SK-N-SH (cell line): Measurements from ENCODE around the gene ATP6V0A1. TPM values are rescaled to one million over a fixed set of nuclear protein-coding genes. Genes with fewer than 3 reads are reported as not detected.

Source experiments
- CTCF ChIA-PET: fragments of 300-600, 350-600 bp; formaldehyde crosslinking; extraction: SDS; loops from one replicate; lab custom pipeline; 2021; lab: Yijun Ruan, JAX
- POLR2A ChIA-PET: fragments of 350-600 bp; sonication (Branson Sonifier 250); formaldehyde crosslinking; extraction: SDS; loops from one replicate; lab custom pipeline; 2020; ENCODE audit warnings: antibody characterized with exemption, inconsistent platforms; lab: Yijun Ruan, JAX
- DNase-seq: peaks from one replicate; pipeline ENCODE4 v3.0.0; 2012
- H2AFZ ChIP-seq: fragments of 200-600 bp; sonication (generic); 2 replicates; pipeline ENCODE4 v1.8.1; 2016; ENCODE audit warnings: antibody characterized with exemption, mild to moderate bottlenecking, low read depth
- H3F3A ChIP-seq: fragments of 200-600 bp; sonication (generic); replicated peaks from 2 replicates; pipeline ENCODE3; 2016; ENCODE audit warnings: antibody characterized with exemption, mild to moderate bottlenecking; ENCODE audit not compliant: insufficient read depth
- H3K27ac ChIP-seq, 2 experiments: fragments of 200-500 bp in 1 of 2; fragments of 200-600 bp in 1 of 2; sonication (Bioruptor generic) in 1 of 2; sonication (generic), shearing (Covaris generic) in 1 of 2; 2 replicates each; pipeline versions ENCODE4 v1.5.1 to v1.6.1; 2014 to 2016; ENCODE audit warnings: low read depth in 2 of 2, inconsistent platforms in 1 of 2, low read length in 1 of 2, mild to moderate bottlenecking in 1 of 2, mixed read lengths in 1 of 2
- H3K27me3 ChIP-seq: fragments of 200-600 bp; sonication (generic), shearing (Covaris generic); 2 replicates; pipeline ENCODE4 v1.6.1; 2016; ENCODE audit warnings: mixed run types; ENCODE audit not compliant: insufficient read depth
- H3K36me3 ChIP-seq, 2 experiments: fragments of 200-500 bp in 1 of 2; fragments of 200-600 bp in 1 of 2; sonication (Bioruptor generic) in 1 of 2; sonication (generic) in 1 of 2; replicated peaks in 1 of 2; 2 replicates each; pipeline versions ENCODE3 to v1.5.1; 2014 to 2016; ENCODE audit warnings: low read length in 1 of 2, mild to moderate bottlenecking in 1 of 2; ENCODE audit not compliant: insufficient read depth in 2 of 2, control insufficient read depth in 1 of 2
- H3K4me1 ChIP-seq, 2 experiments: fragments of 200-500 bp in 1 of 2; fragments of 200-600 bp in 1 of 2; sonication (Bioruptor generic) in 1 of 2; sonication (generic), shearing (Covaris generic) in 1 of 2; 2 replicates each; pipeline versions ENCODE4 v1.5.1 to v1.6.1; 2014 to 2016; ENCODE audit warnings: low read depth in 1 of 2, low read length in 1 of 2, mixed run types in 1 of 2; ENCODE audit not compliant: insufficient read depth in 2 of 2, control insufficient read depth in 1 of 2
- H3K4me2 ChIP-seq: fragments of 200-600 bp; sonication (generic), shearing (Covaris generic); 2 replicates; pipeline ENCODE4 v1.6.1; 2017; ENCODE audit warnings: mixed run types
- H3K4me3 ChIP-seq, 2 experiments: fragments of 200-500 bp in 1 of 2; fragments of 200-600 bp in 1 of 2; sonication (Bioruptor generic) in 1 of 2; sonication (generic), shearing (Covaris generic) in 1 of 2; 2 replicates each; pipeline versions ENCODE4 v1.5.1 to v1.8.1; 2014 to 2016; ENCODE audit warnings: low read depth in 2 of 2, inconsistent platforms in 1 of 2, low read length in 1 of 2, mild to moderate bottlenecking in 1 of 2, mixed read lengths in 1 of 2, moderate library complexity in 1 of 2
- H3K79me2 ChIP-seq: fragments of 200-600 bp; sonication (generic); 2 replicates; pipeline ENCODE4 v1.8.1; 2017; ENCODE audit warnings: mild to moderate bottlenecking; ENCODE audit not compliant: insufficient read depth
- H3K9ac ChIP-seq: fragments of 200-600 bp; sonication (generic); 2 replicates; pipeline ENCODE4 v1.6.1; 2017; ENCODE audit warnings: mixed run types
- H3K9me2 ChIP-seq: fragments of 200-600 bp; sonication (generic); 2 replicates; pipeline ENCODE4 v1.6.1; 2017; ENCODE audit warnings: mixed run types
- H3K9me3 ChIP-seq: fragments of 200-600 bp; sonication (generic); 2 replicates; pipeline ENCODE4 v1.6.1; 2017; ENCODE audit warnings: mixed run types, mild to moderate bottlenecking, moderate library complexity
- H4K20me1 ChIP-seq: fragments of 200-600 bp; sonication (generic); 2 replicates; pipeline ENCODE4 v1.6.1; 2017; ENCODE audit warnings: mild to moderate bottlenecking, mixed run types; ENCODE audit not compliant: insufficient read depth
- EP300 ChIP-seq, 2 experiments: IDR thresholded peaks; 2 replicates each; pipeline versions ENCODE4 v1.4.0 to v1.6.1; 2012; ENCODE audit warnings: borderline replicate concordance in 1 of 2, low read depth in 1 of 2, low read length in 1 of 2
- FOSL2 ChIP-seq: IDR thresholded peaks from 2 replicates; pipeline ENCODE4 v1.4.0; 2012; ENCODE audit warnings: low read depth, mild to moderate bottlenecking, moderate library complexity, borderline replicate concordance
- FOXJ3 ChIP-seq: sonication (generic); formaldehyde crosslinking; IDR thresholded peaks from 2 replicates; pipeline ENCODE4 v1.5.1; 2020; ENCODE audit warnings: mild to moderate bottlenecking, missing genetic modification reagents
- GABPA ChIP-seq: IDR thresholded peaks from 2 replicates; pipeline ENCODE4 v1.4.0; 2012; ENCODE audit warnings: low read depth, mild to moderate bottlenecking
- JUND ChIP-seq: IDR thresholded peaks from 2 replicates; pipeline ENCODE4 v1.4.0; 2012
- MEF2A ChIP-seq: IDR thresholded peaks from 2 replicates; pipeline ENCODE4 v1.4.0; 2012; ENCODE audit warnings: low read depth, borderline replicate concordance
- PBX3 ChIP-seq: IDR thresholded peaks from 2 replicates; pipeline ENCODE4; 2012
- RXRA ChIP-seq: IDR thresholded peaks from 2 replicates; pipeline ENCODE4 v1.4.0; 2012; ENCODE audit warnings: low read depth, mild to moderate bottlenecking, borderline replicate concordance
- SIN3A ChIP-seq: IDR thresholded peaks from 2 replicates; pipeline ENCODE4 v1.6.1; 2012; ENCODE audit warnings: low read depth, mild to moderate bottlenecking, low read length, moderate library complexity, borderline replicate concordance
- SMC3 ChIP-seq: IDR thresholded peaks from 2 replicates; pipeline ENCODE4 v1.6.1; 2012; ENCODE audit warnings: low read depth, low read length, improper control_type of control experiment
- TAF1 ChIP-seq: IDR thresholded peaks from 2 replicates; pipeline ENCODE4 v1.6.1; 2012; ENCODE audit warnings: low read depth, mild to moderate bottlenecking, low read length, moderate library complexity, borderline replicate concordance
- USF1 ChIP-seq: IDR thresholded peaks from 2 replicates; pipeline ENCODE4 v1.4.0; 2012; ENCODE audit warnings: low read depth, borderline replicate concordance
- YY1 ChIP-seq: IDR thresholded peaks from 2 replicates; pipeline ENCODE4 v1.4.0; 2012; ENCODE audit warnings: low read depth, mild to moderate bottlenecking
- ZBTB33 ChIP-seq: IDR thresholded peaks from 2 replicates; pipeline ENCODE4 v1.4.0; 2012; ENCODE audit warnings: low read depth, borderline replicate concordance
- WGBS: methylation state at CpG from one replicate; pipeline ENCODE4 v1.1.6; 2017; ENCODE audit warnings: low lambda C conversion rate; 5-methylcytosine and 5-hydroxymethylcytosine counted together
- polyA plus RNA-seq, 3 experiments: library from polyadenylated mRNA; depleted of rRNA; stranded (reverse); fragments of >200 nt; gene quantifications; 2 replicates each; pipeline ENCODE4 v1.2.3, GENCODE V29; 2012
- TF ChIP-seq, protein P1 (sequence below): fragments of 200-600 bp; sonication (generic); IDR thresholded peaks from 2 replicates; pipeline ENCODE4 v1.6.1; 2017; ENCODE audit warnings: antibody characterized with exemption, mild to moderate bottlenecking, moderate library complexity

The ATP6V0A1 gene
- polyA plus RNA-seq, 1 of the 3 experiments (the other 2 are of a cell fraction) = 31.7 TPM

GRCh38 chr17:42474276-42474675, 15.6 kb downstream of the ATP6V0A1 start:
- CTCF ChIA-PET = interaction anchor here (1.7 kb wide), 1 partner anchor 152 kb away, joined by 4 read pairs; no protein-coding TSS in a partner anchor

More at GRCh38 chr17:42474276-42474675, 15.6 kb downstream of the ATP6V0A1 start:
- H3K9me2 ChIP-seq = no peaks in the 10 kb centered on the region
- no peak overlapping the region for H3K4me2 ChIP-seq
- H3K36me3 ChIP-seq = peaks cover 58 to 60% of the 10 kb centered on the region in 2 experiments
- H4K20me1 ChIP-seq = no peaks in the 10 kb centered on the region
- DNase-seq = no peak
- WGBS = 88% methylated on average over 6 of the region's 6 CpGs
- H3K4me1 ChIP-seq = no peaks in the 10 kb centered on the region
- no peaks in the 10 kb centered on the region for H3K79me2 ChIP-seq
- H3F3A ChIP-seq = peaks cover 21% of the 10 kb centered on the region
- no peak overlapping the region for H3K4me3 ChIP-seq
- H2AFZ ChIP-seq = no peak overlapping the region
- TF ChIP-seq MEF2A (no peak), ZBTB33 (no peak), GABPA (no peak), JUND (no peak), PBX3 (no peak), YY1 (no peak), EP300 (IDR thresholded peaks at IDR 0.05; ENCODE audit: borderline replicate concordance in 1 of 2, low read depth in 1 of 2, low read length in 1 of 2) (no peak), FOXJ3 (CRISPR knock-in tag) (no peak), SIN3A (no peak), RXRA (no peak), TAF1 (no peak), SMC3 (no peak), USF1 (no peak), FOSL2 (no peak)
- TF ChIP-seq, protein P1, sequence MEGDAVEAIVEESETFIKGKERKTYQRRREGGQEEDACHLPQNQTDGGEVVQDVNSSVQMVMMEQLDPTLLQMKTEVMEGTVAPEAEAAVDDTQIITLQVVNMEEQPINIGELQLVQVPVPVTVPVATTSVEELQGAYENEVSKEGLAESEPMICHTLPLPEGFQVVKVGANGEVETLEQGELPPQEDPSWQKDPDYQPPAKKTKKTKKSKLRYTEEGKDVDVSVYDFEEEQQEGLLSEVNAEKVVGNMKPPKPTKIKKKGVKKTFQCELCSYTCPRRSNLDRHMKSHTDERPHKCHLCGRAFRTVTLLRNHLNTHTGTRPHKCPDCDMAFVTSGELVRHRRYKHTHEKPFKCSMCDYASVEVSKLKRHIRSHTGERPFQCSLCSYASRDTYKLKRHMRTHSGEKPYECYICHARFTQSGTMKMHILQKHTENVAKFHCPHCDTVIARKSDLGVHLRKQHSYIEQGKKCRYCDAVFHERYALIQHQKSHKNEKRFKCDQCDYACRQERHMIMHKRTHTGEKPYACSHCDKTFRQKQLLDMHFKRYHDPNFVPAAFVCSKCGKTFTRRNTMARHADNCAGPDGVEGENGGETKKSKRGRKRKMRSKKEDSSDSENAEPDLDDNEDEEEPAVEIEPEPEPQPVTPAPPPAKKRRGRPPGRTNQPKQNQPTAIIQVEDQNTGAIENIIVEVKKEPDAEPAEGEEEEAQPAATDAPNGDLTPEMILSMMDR = no peak
- no peaks in the 10 kb centered on the region for H3K27me3 ChIP-seq
- no peak overlapping the region for H3K27ac ChIP-seq
- no peaks in the 10 kb centered on the region for H3K9me3 ChIP-seq
- H3K9ac ChIP-seq = no peak overlapping the region
- POLR2A ChIA-PET = no interaction called here
